HG02763 (cell line): ENCODE results near the gene TMEM140.

Source experiments
- ATAC-seq: cut with Tn5 transposase; IDR thresholded peaks from one replicate; pipeline ENCODE4 v1.9.1; 2021; ENCODE audit warnings: mild to moderate bottlenecking, moderate library complexity; ENCODE audit not compliant: unreplicated experiment

Gene TMEM140

DNA sequence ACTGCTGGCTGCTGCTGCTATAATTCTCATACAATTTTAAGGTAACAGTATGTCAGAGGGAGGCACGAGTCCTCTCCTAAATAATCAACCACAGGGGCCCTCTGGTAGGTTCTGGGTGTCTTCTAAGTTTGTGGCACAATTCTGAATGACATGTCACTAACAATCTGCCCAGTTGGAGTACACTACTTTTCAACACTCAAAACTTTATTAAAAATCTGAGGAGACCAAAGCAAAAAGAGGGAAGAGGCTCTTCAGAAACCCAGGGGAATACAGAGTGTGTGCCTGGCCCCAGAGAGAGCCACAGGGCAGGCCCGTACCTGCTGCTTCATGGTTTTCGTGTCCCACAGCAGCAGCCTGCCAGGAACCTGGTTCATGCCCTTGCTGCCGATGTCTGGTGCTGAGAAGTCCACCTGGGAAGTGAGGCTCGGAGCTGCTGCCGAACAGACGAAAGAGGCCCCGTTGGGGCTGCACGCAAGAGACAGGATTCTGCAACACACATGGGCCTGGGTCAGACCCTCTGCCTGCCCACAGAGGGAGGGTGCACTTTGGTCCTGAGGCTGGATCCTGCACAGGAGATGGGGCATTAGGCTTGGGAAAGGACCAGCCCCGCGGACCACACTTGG, 45.2 kb downstream of the TMEM140 start:
- ATAC-seq = no peak

DNA sequence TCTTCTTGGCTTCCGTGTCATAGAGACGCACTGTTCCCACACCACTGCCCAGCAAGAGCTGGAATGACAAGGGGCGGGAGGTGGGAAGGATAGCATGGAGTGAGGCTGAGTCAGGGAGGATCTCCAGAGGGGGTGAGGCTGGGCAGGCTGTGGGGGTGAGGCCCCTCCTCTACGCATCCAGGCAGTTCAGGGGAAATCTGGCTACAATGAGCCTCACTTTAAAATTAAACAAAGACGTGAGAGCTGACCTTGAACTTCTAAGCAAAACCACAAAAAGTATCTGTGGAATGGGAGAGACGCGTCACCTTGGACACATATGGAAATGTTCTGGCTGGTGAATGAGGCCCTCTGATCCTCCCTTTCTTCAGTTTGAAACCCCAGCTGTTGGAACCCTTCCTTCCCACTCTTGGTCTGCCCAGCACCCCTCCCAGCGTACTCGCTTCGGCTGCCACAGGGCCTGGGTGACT, 45.8 kb downstream of the TMEM140 start:
- ATAC-seq = no peak

DNA sequence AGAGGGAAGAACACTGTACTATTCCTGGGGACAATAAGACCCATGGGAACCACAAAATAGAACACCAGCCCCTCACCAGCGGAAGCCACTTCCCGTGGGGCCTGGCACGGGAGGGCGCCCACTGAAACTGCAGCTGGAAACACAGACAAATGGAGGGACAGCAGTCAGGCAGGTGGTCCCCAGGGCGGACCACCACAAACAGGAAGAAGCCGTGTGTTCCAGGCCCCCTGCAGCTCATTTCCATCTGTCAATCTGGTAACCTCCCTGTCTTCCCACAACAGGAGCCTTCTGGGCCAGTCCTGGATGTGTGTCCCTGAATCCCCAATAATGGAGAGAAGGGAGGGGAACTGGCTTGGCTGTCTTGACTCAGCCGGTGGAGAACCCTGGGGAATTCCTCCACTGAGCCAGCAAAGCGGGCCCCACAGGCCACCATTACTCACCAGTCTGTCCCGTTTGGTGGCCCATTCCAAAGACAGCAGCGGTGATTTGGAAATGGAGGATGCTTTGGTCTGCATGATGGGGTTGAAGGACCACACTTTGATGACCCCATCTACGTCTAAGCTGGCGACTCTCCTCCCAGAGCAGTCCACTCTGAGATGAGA, 46.7 kb downstream of the TMEM140 start:
- ATAC-seq = no peak

DNA sequence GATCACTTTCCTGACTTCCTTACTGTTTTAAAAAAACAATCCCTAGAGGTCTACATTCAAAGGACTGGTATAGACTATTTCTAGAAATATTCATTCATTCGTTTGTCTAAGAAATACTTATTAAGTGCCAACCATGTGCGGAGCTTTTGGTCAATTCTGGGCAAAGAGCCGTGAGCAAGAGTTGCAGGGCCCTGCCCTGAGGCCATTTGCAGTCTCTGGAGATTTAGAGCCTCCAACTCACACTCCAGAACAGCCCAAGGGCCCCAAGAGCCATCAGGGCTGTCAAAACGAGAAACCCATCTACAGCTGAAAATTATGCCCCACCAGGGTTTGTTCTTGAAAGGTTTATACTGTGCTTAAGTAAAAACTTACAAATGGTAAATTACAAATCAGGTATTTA, 47.3 kb downstream of the TMEM140 start:
- ATAC-seq = no peak

DNA sequence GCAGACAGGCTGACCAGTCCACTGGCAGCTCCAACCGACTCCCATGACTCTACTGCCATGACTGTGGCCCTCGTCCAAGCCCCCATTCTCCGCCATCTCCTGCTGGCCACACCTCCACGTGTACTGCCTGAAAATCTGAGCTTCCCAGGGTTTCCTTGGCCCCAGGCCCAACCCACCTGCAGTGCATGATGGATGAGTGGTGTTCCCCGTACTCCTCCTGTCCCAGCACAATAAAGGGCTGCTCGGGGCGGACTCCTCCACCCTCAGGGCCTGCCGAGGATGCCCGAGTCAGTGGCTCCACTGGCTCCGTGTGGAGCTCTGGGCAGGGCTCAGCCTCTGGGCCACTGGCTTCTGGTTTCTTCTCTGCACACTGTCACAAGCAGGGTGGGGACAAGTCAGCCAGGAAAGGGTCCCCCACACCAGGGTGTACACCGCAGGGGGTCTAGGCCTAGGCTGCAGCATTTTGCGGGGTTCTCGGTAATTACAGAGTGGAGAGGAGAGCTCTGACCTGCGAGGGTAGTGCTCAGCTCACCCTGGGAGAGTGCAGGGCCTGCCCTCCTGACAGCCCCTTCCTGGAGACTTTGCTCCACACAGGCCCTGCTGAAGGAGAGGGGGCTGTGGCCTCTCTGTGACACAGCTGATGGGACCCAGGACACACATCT, 48.2 kb downstream of the TMEM140 start:
- ATAC-seq = no peak

DNA sequence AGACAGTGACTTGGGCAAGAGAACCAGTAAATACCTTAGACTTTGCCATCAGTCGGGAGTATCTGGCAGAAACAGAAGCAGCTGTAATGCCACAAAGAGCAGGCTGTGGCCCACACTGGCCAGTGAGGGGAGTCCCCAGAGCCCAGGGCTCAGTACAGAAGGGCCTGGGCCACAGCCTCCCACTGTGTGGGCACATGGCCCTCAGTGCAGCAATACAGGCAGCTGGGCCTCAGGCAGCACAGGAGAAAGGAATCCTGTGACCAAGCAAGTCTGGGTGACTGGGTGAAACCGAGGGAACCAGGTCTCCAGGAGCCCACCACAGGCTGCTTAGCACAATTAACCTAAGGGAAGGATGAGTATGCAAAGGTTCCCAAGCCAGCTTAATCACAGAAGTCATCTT, 49.5 kb downstream of the TMEM140 start:
- no peak for ATAC-seq

DNA sequence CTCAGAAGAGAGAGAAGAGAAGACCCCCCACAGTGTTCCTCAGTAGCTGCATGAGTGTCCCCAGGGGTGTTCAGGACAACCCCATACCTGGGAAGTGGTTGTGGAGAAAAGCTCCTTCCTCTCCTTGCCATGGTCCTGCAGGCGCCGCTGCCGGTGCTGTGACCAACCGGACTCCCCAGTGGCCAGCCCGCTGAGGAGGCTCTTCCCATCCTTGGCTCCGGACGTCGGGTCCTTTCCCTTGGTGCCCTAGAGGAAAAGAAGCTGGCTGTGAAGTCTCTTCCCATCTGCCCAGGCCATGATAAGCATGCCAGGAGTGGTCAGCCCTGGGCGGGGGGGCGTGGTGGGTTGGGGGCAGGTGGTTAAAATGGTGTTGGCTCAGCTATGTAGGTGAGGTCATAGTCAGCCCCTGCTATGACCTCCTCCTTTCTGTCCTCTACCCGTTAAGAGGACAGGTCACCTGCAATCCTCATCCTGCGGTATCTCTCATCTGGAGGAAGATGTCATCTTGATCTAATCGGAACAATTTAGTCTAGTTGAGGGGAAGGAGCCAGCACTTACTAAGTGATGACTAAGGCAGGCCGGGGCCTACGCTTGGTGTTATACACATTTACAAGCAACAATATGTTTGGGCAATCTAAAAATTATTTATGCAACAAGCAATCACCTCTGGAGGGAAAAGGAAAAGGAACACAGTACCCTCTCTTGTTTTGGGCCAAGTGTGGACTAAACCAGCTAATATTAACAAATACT, 50.2 kb downstream of the TMEM140 start:
- no peak for ATAC-seq

DNA sequence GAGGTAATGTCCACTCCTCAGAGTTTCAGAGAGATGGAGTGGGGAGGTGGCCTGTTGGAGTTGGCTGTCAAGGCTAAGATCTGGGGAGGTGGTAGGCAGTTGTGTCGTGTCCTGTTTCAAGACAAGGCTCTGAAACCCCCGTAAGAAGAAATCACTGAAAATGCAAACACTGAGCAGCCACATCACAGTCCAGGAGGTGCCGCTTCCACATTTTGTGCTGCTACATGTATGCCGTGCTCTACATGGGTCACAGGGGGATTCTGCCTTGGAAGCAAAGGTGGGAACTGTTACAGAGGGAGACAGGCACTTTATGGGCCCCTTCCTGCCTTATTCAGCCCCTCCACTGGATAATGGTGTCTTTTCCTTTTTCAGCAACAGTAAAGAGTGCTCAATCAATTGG, 51.6 kb downstream of the TMEM140 start:
- ATAC-seq = no peak

DNA sequence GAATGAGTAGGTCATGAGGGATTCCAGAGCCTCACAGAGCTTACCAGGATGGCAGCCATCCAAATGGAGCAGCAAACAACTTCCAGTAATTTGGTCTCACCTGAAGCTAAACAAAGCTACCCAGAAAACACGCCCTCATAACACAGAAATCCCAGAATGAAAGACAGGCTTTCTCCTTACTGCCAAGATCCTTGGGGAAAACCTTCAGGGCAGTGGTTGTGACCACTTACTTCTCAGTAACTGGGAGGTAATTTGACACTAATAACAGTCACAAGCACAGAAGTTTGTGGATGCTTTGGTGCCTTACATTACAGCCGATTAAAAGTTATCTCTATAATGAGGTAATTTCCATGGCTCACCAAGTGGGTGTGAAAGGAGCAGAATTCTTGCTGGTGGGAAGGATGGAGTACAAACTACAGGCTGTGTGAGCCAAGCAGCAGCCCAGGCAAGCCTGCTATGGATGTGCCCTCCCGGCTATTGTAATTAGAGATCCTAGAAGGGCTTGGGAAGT, 53.0 kb downstream of the TMEM140 start:
- no peak for ATAC-seq

DNA sequence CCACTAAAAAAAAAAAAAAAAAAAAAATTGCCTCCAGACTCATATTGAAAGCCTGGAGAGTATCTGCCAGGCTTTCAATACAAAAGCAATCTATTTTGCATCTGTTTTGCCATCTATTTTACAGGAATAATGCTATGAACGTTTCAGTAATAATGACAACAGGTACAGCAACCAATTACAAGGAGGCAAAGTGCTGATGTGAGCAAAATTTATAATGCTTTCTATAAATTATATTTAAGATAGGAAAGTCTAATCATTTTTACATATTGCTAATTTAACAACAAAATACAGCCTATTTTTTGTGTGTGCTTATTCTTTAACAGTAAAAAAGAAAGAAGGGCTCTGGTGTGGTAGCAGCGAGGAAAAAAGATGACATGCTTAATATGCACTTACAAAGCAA, 53.5 kb downstream of the TMEM140 start:
- ATAC-seq = no peak

DNA sequence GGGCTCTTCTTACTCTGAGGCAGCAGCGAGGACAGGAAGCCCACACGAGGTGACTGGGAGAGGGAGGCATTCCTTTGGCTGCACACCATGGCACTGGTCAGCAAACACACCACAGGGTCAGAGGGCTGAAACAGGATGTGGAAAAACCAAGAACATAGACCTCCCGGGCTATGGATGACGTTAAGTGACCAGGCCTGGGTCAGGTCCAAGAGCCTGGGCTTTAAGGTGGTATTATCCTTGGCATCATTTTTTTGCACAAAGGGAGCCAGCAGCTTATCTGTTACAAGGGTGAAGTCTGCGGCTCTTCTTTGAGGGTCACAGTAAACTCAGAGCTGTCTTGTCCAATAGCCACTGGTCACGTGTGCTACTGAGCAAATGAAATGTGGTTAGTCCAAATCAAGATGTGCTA, 56.5 kb downstream of the TMEM140 start:
- no peak for ATAC-seq

DNA sequence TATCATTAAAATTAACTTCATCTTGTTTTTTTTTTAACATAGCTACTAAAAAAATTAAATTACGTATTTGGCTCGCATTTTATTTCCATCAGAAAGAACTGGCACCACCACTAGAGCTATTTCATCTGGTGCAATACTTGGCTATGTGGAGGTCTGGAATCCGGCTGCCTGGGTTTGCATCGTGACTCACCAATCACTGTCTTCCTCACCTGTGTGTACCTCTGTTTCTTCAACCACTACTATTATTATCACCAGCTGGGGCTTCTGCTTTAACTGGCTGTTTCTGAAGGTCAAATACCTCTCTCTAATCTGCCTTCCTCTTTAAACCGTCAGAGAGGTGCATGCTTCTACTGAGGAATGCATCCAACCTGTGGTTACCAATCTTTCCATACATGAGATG, 57.0 kb downstream of the TMEM140 start:
- no peak for ATAC-seq

DNA sequence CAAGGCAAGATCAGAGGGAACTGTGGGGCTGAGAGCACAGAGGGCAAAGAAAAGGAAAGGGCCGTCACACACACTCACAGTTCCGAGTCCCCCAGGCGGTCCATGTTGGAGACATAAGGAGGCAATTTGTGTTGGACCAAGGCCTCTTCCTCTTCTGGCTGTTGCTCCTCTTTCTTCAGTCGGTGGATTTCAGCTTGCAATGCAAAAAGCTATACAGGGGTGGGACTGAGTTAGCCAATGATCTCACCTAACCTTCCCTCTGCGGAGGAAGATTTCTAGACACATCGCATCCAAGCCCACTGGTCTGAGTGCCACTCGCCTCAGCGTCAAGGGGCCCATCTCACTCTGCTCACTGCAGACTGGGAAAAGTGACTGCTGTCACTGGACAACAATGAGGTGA, 58.0 kb downstream of the TMEM140 start:
- ATAC-seq = no peak

DNA sequence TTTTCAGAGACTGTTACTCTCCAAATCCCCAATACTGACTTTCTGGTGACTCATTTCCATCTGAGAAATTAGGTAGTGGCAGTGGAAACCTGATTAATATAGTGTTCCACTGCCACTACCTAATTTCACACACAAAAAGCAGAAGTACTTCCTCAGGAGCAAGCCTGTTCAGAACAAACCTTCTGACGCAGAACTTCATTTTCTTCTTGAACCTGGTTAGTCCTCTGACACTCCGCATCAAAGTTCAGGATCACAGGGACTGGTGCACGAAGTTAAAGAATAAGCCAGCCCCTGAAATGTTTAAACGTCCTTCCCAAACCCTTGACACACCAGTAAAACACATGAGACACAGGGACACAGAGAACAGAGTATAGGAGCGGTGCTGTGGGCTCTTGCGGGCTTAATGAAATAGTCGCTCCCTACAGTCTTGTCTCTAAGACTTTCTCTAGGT, 59.1 kb downstream of the TMEM140 start:
- peak; percentile 25 for ATAC-seq

DNA sequence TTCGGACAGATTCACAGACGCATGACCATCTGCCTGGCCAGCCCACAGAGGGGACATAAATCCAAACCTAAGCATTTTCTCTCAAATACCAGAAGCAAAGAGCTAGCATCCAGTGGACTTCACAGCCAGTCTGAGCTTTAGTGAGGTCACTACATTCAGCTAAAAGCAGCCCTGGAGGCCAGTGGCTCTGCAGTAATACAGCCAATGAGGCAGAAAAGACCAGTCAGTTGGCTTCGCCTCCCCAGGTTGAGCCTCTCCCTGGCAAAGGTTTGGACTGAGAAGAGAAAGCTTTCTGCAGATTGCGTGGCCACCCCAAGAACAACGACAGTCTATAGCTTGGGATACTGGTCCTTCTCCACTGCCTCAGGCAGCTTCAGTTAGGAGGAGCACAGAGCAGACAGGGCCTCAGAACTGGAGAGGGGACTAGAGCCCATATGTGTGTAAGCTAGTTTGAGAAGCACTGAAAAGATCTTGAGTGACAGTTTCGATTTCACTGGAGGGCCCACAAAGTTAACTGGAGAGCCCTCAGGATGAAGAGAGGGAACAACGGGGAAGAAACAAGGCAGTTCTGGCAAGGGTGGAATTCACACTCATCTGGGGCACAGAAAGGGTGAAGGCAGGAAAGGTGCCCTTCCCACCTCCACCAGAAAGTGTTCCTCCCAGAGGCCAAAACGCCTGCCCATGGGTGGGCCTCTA, 59.7 kb downstream of the TMEM140 start:
- ATAC-seq = no peak

DNA sequence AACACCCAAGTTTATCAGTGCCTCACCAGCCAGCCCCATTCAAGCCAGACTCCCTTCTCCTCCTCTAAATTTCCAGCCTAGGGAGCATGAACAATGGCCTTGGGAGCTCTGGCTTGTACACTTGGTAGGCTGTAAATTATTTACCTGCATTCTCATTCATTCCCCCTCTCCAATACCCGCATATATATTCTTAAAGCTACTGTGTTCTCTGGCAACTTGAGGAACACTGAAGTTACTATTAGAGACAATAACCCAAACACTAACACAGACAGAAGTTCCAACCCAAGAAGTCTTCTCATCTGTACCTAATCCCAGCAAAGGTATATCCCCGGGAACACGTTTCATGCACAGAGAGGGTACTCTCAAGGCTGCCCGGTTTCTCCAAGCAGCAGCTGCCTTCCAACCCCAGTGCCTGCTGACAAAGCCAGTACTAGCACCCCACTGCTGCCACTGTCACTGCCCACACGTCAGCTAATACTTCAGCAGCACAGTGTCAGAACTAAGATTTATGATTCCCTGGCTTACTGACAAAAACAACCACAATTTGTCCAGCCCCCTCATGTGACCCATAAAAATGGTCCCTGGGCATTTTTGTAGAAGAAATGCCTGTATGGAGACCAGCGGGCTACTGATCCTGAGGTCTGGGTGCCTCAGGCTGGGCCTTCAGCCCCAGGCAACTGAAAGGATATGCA, 60.4 kb downstream of the TMEM140 start:
- ATAC-seq = no peak

DNA sequence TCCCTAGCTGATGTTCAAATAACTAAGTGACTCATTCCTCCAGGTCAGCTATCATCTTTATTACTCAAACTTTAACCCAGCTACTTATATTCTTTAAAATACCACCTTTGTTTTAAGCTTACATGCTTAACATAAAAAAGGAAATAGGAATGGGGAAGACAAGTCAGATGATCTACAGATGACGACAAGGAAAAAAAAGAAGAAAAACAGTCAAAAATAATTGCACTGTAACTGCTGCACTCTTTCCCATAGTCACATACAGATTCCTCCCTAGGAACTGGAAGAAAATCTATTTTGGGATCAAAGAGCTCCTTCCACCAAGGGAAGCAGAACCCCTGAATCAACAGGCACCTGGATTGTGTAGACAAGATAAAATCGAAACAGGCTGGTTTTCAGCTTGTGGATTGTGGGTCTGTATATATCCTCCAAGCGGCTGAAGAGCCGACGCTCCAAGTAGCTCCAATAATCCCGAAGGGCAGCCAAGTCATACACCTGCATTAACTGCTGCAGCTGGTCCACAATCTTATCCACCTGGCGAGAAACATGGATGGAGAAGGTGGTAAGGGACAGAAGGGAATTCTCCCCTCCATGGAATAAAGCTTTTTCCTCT, 61.5 kb downstream of the TMEM140 start:
- no peak for ATAC-seq

DNA sequence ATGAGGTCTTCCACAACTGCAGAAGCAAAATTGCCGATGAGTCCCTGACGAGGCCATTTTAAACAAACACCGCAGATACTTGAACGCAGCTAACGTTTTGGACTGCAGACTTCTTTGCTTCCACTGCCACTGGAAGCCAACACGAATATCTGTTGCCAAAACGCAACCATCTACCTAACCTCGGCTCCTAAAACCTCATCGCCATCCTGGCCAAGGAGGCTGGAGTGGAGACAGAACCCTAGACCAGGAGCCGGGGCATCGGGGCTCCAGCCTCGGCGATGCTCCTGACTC, 63.0 kb downstream of the TMEM140 start:
- ATAC-seq = no peak

DNA sequence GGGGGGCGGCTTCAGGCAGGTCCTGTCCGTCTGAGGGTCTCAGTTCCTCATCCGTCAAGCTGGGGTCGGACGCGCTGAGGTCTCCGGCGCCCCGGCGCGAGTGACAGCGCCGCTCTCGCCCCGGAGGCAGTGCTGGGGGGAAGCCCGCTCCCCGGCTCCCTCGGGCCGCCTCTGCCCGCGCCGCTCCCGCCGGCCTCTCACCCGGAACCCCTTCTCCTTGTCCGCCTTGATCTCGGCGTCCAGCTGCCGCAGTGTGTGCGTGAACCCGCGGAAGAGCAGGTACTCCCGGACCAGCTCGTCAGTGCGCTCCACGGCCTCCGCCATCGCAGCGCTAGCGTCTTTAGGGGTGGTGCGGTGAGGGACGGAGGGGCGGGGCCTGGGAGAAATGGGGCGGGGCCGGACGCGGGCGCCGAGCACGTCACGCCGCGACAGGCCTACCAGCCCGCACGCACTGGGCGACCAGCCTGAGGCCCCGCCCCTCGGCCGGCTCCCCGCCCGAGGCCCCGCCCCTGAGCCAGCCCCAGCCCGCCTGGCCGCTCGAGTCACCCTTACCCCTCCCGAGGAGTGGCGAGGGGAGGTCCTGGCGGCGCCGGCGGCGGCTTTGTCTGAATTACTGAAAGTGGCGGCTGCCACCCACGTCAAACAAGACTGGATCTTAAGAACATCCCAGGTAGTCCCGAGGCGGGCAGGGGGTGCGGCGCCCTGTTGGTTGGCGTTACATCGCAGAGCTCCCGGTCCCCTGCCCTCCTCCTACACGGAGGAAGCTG, 63.5 kb downstream of the TMEM140 start, which contains the start of gene WDR91:
Gene WDR91 (minus strand): TSS at position 348 of the 767 bp plus-strand sequence. CDS start 24 bp downstream, at position 324.
- ATAC-seq = peak; percentile 75
